MM.1S (cell line): ENCODE results near the gene MC1R.

ENCODE experiments used
- EZH2 ChIP-seq: fragments of 300-600 bp; sonication (generic); optimal IDR thresholded peaks from 2 replicates; pipeline ENCODE3; 2017; ENCODE audit warnings: low read depth, mild to moderate bottlenecking, antibody characterized with exemption, low read length, mixed read lengths
- EZH2phosphoT487 ChIP-seq: fragments of 300-600 bp; sonication (generic); IDR thresholded peaks from 2 replicates; pipeline ENCODE4 v1.6.1; 2018; ENCODE audit warnings: antibody characterized with exemption, low read length
- TF ChIP-seq, protein P1 (sequence below): fragments of 300-600 bp; sonication (generic); IDR thresholded peaks from 2 replicates; pipeline ENCODE4 v1.5.1; 2016; ENCODE audit warnings: antibody characterized with exemption, low read length, mixed read lengths

DNA sequence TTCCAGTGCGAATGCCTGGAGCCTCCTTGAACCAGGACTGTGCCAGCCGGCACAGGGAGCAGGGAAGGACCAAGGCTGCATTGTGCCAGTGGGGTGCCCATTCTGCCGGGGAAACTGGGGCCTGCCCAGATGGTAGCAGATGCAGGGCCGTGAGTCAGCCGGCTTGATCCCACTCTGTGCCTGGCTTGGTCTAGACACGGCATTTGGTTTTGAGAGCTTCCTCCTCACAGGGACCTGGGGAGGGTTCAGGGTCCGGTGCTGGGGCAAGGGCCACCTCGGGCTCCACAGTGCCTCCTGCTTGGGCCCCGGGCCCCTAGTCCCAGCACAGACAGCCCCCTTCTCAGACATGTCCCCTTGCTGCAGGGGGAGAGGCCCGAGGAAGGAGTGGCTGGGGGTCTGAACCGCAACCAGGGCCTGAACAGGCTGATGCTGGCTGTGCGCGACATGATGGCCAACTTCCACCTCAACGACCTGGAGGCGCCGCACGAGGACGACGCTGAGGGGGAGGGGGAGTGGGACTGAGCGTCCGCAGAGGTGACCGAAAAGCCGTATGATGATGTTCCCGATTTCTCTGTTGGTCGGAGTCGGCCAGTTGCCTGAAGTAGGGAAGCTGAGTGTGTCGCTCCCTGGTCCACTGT is 7.8 kb upstream of the MC1R start:
- TF ChIP-seq, protein P1, sequence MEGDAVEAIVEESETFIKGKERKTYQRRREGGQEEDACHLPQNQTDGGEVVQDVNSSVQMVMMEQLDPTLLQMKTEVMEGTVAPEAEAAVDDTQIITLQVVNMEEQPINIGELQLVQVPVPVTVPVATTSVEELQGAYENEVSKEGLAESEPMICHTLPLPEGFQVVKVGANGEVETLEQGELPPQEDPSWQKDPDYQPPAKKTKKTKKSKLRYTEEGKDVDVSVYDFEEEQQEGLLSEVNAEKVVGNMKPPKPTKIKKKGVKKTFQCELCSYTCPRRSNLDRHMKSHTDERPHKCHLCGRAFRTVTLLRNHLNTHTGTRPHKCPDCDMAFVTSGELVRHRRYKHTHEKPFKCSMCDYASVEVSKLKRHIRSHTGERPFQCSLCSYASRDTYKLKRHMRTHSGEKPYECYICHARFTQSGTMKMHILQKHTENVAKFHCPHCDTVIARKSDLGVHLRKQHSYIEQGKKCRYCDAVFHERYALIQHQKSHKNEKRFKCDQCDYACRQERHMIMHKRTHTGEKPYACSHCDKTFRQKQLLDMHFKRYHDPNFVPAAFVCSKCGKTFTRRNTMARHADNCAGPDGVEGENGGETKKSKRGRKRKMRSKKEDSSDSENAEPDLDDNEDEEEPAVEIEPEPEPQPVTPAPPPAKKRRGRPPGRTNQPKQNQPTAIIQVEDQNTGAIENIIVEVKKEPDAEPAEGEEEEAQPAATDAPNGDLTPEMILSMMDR = no peak
- TF ChIP-seq EZH2 = no peak
- TF ChIP-seq EZH2phosphoT487 = no peak
